H9 (cell line): ENCODE measurements around the gene ZRANB1. TPM values are rescaled to one million over a fixed set of nuclear protein-coding genes. Genes with fewer than 3 reads are reported as not detected.

Experiments used
- DNase-seq: peaks from one replicate; pipeline ENCODE4 v3.0.0-alpha.2; 2017
- H2AFZ ChIP-seq: one replicate; pipeline ENCODE4 v1.6.1; 2013; ENCODE audit warnings: mild to moderate bottlenecking, low read length, control low read depth, moderate library complexity
- H2AK5ac ChIP-seq: 2 replicates; pipeline ENCODE4 v1.6.1; 2013; ENCODE audit warnings: low read length, control low read depth, mixed read lengths; ENCODE audit not compliant: insufficient read length
- H2BK120ac ChIP-seq: one replicate; pipeline ENCODE4 v1.6.1; 2013; ENCODE audit warnings: low read depth, mild to moderate bottlenecking, low read length, control low read depth, inconsistent platforms; ENCODE audit not compliant: poor library complexity, severe bottlenecking
- H2BK12ac ChIP-seq: 2 replicates; pipeline ENCODE4 v1.6.1; 2013; ENCODE audit warnings: low read length, control low read depth, mixed read lengths, low read depth; ENCODE audit not compliant: insufficient read length
- H2BK15ac ChIP-seq: 2 replicates; pipeline ENCODE4 v1.6.1; 2013; ENCODE audit warnings: low read depth, low read length, control low read depth
- H2BK20ac ChIP-seq: one replicate; pipeline ENCODE4 v1.6.1; 2013; ENCODE audit warnings: low read depth, mild to moderate bottlenecking, low read length, control low read depth, inconsistent platforms; ENCODE audit not compliant: poor library complexity, severe bottlenecking
- H2BK5ac ChIP-seq: 2 replicates; pipeline ENCODE4 v1.6.1; 2013; ENCODE audit warnings: low read length, control low read depth, mixed read lengths; ENCODE audit not compliant: insufficient read length
- H3K14ac ChIP-seq: 2 replicates; pipeline ENCODE4 v1.6.1; 2013; ENCODE audit warnings: low read length, control low read depth; ENCODE audit not compliant: insufficient read depth
- H3K18ac ChIP-seq: 2 replicates; pipeline ENCODE4 v1.6.1; 2013; ENCODE audit warnings: low read depth, mild to moderate bottlenecking, mixed read lengths, low read length, control low read depth; ENCODE audit not compliant: insufficient read length
- H3K23ac ChIP-seq: 2 replicates; pipeline ENCODE4 v1.6.1; 2013; ENCODE audit warnings: low read length, control low read depth, mixed read lengths, low read depth; ENCODE audit not compliant: insufficient read length
- H3K23me2 ChIP-seq: 2 replicates; pipeline ENCODE4 v1.6.1; 2013; ENCODE audit warnings: low read depth, mild to moderate bottlenecking, mixed read lengths, low read length, control low read depth; ENCODE audit not compliant: insufficient read length, poor library complexity, severe bottlenecking
- H3K27ac ChIP-seq: 2 replicates; pipeline ENCODE4 v1.5.1; 2013; ENCODE audit warnings: low read length, control low read depth, mixed read lengths, low read depth; ENCODE audit not compliant: insufficient read length
- H3K27me3 ChIP-seq: 2 replicates; pipeline ENCODE4 v1.6.1; 2013; ENCODE audit warnings: low read length, control low read depth, inconsistent platforms; ENCODE audit not compliant: insufficient read depth
- H3K4ac ChIP-seq: 2 replicates; pipeline ENCODE4 v1.6.1; 2013; ENCODE audit warnings: low read depth, mild to moderate bottlenecking, control low read depth, inconsistent platforms, low read length, moderate library complexity
- H3K4me1 ChIP-seq: 2 replicates; pipeline ENCODE4 v1.6.1; 2013; ENCODE audit warnings: low read length, control low read depth, inconsistent platforms; ENCODE audit not compliant: insufficient read depth
- H3K4me2 ChIP-seq: 2 replicates; pipeline ENCODE4 v1.6.1; 2013; ENCODE audit warnings: low read length, control low read depth, mixed read lengths; ENCODE audit not compliant: insufficient read length, insufficient read depth
- H3K56ac ChIP-seq: 2 replicates; pipeline ENCODE4 v1.6.1; 2013; ENCODE audit warnings: low read depth, mild to moderate bottlenecking, mixed read lengths, low read length, control low read depth; ENCODE audit not compliant: insufficient read length
- H3K79me1 ChIP-seq: 2 replicates; pipeline ENCODE4 v1.6.1; 2013; ENCODE audit warnings: low read depth, mild to moderate bottlenecking, moderate library complexity, low read length, control low read depth, inconsistent platforms; ENCODE audit not compliant: insufficient read depth, poor library complexity, severe bottlenecking
- H3K79me2 ChIP-seq: 2 replicates; pipeline ENCODE4 v1.6.1; 2013; ENCODE audit warnings: low read length, control low read depth, inconsistent platforms; ENCODE audit not compliant: insufficient read depth
- H3K9ac ChIP-seq: 2 replicates; pipeline ENCODE4 v1.6.1; 2013; ENCODE audit warnings: low read length, control low read depth, mixed read lengths; ENCODE audit not compliant: insufficient read length; ENCODE audit errors: extremely low read depth
- H3K9me3 ChIP-seq: one replicate; pipeline ENCODE4 v1.6.1; 2013; ENCODE audit warnings: low read depth, low read length, inconsistent platforms; ENCODE audit not compliant: control insufficient read depth
- H3T11ph ChIP-seq: one replicate; pipeline ENCODE4 v1.6.1; 2013; ENCODE audit warnings: mild to moderate bottlenecking, low read length, control low read depth, inconsistent platforms
- H4K20me1 ChIP-seq: one replicate; pipeline ENCODE4 v1.6.1; 2013; ENCODE audit not compliant: control insufficient read depth, insufficient read length, insufficient read depth
- H4K5ac ChIP-seq: 2 replicates; pipeline ENCODE4 v1.6.1; 2013; ENCODE audit warnings: low read depth, mild to moderate bottlenecking, mixed read lengths, low read length, control low read depth; ENCODE audit not compliant: insufficient read length
- H4K8ac ChIP-seq: replicated peaks from 2 replicates; pipeline ENCODE4 v1.6.1; 2013; ENCODE audit warnings: low read length, control low read depth, mixed read lengths, low read depth; ENCODE audit not compliant: insufficient read length
- H4K91ac ChIP-seq: 2 replicates; pipeline ENCODE4 v1.6.1; 2013; ENCODE audit warnings: low read depth, mild to moderate bottlenecking, moderate library complexity, mixed read lengths, low read length, control low read depth; ENCODE audit not compliant: insufficient read length
- H3K27ac Mint-ChIP-seq, 3 experiments: 2 replicates in 2 of 3; 3 replicates in 1 of 3; pipeline ENCODE4 v1.8.0; 2020 to 2021; ENCODE audit warnings: mixed read lengths in 3 of 3, mild to moderate bottlenecking in 1 of 3, moderate library complexity in 1 of 3
- H3K27me3 Mint-ChIP-seq: 2 replicates; pipeline ENCODE4 v1.8.0; 2021; ENCODE audit warnings: low read depth, mild to moderate bottlenecking, moderate library complexity, mixed read lengths
- H3K36me3 Mint-ChIP-seq, 3 experiments: 2 replicates in 2 of 3; 3 replicates in 1 of 3; pipeline ENCODE4 v1.8.0; 2020 to 2021; ENCODE audit warnings: low read depth in 3 of 3, mixed read lengths in 3 of 3; ENCODE audit not compliant: insufficient read depth in 1 of 3
- H3K4me1 Mint-ChIP-seq, 2 experiments: 2 replicates each; pipeline ENCODE4 v1.8.0; 2020; ENCODE audit warnings: mixed read lengths in 2 of 2
- H3K4me3 Mint-ChIP-seq, 2 experiments: 2 replicates in 1 of 2; 3 replicates in 1 of 2; pipeline ENCODE4 v1.8.0; 2020 to 2021; ENCODE audit warnings: mild to moderate bottlenecking in 2 of 2, mixed read lengths in 2 of 2, moderate library complexity in 1 of 2
- H3K9me3 Mint-ChIP-seq, 2 experiments: 2 replicates in 1 of 2; 3 replicates in 1 of 2; pipeline ENCODE4 v1.8.0; 2020; ENCODE audit warnings: mild to moderate bottlenecking in 2 of 2, mixed read lengths in 2 of 2, moderate library complexity in 1 of 2
- WGBS: extraction: QIAGEN DNeasy Blood & Tissue Kit; methylation state at CpG from one replicate; pipeline ENCODE4 v1.1.7; 2013; ENCODE audit warnings: missing lambda C conversion rate, low lambda C conversion rate, mixed read lengths; ENCODE audit not compliant: insufficient read length; ENCODE audit errors: extremely low coverage; 5-methylcytosine and 5-hydroxymethylcytosine counted together
- total RNA-seq: library from RNA; stranded (reverse); gene quantifications from 2 replicates; pipeline ENCODE4 v1.2.1, GENCODE V29; 2021
- TF ChIP-seq, protein P1 (sequence below): fragments of 200-600 bp; sonication (generic); conservative IDR thresholded peaks from 3 replicates; pipeline ENCODE4 v1.8.0; 2021; ENCODE audit warnings: antibody characterized with exemption, mild to moderate bottlenecking

Gene ZRANB1
- total RNA-seq, 1 experiment from 2014 or later, result 17.4 TPM

DNA sequence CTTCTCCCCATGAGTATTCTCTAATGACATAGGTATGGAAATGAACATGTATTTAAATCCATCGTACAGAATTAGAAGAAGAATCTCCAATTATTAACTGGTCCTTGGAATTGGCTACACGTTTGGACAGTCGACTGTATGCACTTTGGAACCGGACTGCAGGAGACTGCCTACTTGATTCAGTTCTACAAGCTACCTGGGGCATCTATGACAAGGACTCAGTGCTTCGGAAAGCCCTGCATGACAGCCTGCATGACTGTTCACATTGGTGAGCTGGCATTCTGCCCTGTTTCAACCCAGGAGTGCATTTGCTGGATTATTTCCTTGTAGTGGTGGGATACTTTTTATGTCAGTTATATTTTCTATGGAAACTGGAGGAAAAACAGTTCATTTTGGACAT is 32.2 kb downstream of the ZRANB1 start:
- H3T11ph ChIP-seq, result no peak overlapping the region
- H3K27me3 ChIP-seq, result no peaks in the 10 kb centered on the region
- H4K8ac ChIP-seq, result no peak overlapping the region
- peaks cover 2% of the 10 kb centered on the region for H3K23me2 ChIP-seq
- H3K14ac ChIP-seq, result no peak overlapping the region
- no peak overlapping the region for H2AFZ ChIP-seq
- H2BK12ac ChIP-seq, result no peak overlapping the region
- DNase-seq, result no peak
- no peak overlapping the region for H3K56ac ChIP-seq
- no peak overlapping the region for H3K23ac ChIP-seq
- no peak overlapping the region for H2BK20ac ChIP-seq
- no peak overlapping the region for H3K9ac ChIP-seq
- H3K79me2 ChIP-seq, result 0 out of 2 replicates have a peak, but pooled peaks cover 2% of the 10 kb centered on the region
- no peak overlapping the region for H4K5ac ChIP-seq
- no peaks in the 10 kb centered on the region for H3K4me1 ChIP-seq
- no peak overlapping the region for H4K91ac ChIP-seq
- Mint-ChIP-seq H3K4me1 (peaks cover 0 to 4% of the 10 kb centered on the region in 2 experiments; a peak in 2 of 4 replicates), H3K27me3 (no peaks in the 10 kb centered on the region), H3K9me3 (no peaks in the 10 kb centered on the region), H3K36me3 (peaks cover 2 to 42% (median 31%) of the 10 kb centered on the region in 3 experiments), H3K27ac (no peak overlapping the region), H3K4me3 (no peak overlapping the region)
- H3K18ac ChIP-seq, result no peak overlapping the region
- no peaks in the 10 kb centered on the region for H4K20me1 ChIP-seq
- H3K79me1 ChIP-seq, result peaks cover 2% of the 10 kb centered on the region
- no peak overlapping the region for H2BK15ac ChIP-seq
- TF ChIP-seq, protein P1, sequence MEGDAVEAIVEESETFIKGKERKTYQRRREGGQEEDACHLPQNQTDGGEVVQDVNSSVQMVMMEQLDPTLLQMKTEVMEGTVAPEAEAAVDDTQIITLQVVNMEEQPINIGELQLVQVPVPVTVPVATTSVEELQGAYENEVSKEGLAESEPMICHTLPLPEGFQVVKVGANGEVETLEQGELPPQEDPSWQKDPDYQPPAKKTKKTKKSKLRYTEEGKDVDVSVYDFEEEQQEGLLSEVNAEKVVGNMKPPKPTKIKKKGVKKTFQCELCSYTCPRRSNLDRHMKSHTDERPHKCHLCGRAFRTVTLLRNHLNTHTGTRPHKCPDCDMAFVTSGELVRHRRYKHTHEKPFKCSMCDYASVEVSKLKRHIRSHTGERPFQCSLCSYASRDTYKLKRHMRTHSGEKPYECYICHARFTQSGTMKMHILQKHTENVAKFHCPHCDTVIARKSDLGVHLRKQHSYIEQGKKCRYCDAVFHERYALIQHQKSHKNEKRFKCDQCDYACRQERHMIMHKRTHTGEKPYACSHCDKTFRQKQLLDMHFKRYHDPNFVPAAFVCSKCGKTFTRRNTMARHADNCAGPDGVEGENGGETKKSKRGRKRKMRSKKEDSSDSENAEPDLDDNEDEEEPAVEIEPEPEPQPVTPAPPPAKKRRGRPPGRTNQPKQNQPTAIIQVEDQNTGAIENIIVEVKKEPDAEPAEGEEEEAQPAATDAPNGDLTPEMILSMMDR, result no peak
- H3K4me2 ChIP-seq, result no peak overlapping the region
- no peaks in the 10 kb centered on the region for H3K9me3 ChIP-seq
- no peak overlapping the region for H2BK5ac ChIP-seq
- no peak overlapping the region for H2AK5ac ChIP-seq
- WGBS, result no CpG with 5 or more reads among the region's 5 CpGs
- no peak overlapping the region for H2BK120ac ChIP-seq
- H3K4ac ChIP-seq, result no peak overlapping the region
- no peak overlapping the region for H3K27ac ChIP-seq
